ENCODE results near the gene RAB3IL1. TPM values are rescaled to one million over a fixed set of nuclear protein-coding genes. Genes with fewer than 3 reads are reported as not detected.
A peak's percentile ranks its signal among the peaks of the same experiment; 100 is the strongest.

The RAB3IL1 gene
- total RNA-seq, 2 experiments from 2014 or later: not detected

GRCh38 chr11:61872935-61873565, 44.3 kb downstream of the RAB3IL1 start:
- TF ChIP-seq CTCF (IDR thresholded peaks at IDR 0.05): no peak
- no peaks in the 10 kb centered on the region for H3K36me3 ChIP-seq (ENCODE audit: insufficient read depth, low read length)
- H3K4me3 ChIP-seq (ENCODE audit: low read length): no peak overlapping the region
- CTCF ChIA-PET: interaction anchor here (0.8 to 2.1 kb wide), 5 partner anchors 25 to 235 kb away, joined by 3 to 4 read pairs (median 3); no protein-coding TSS in a partner anchor
- no peaks in the 10 kb centered on the region for H3K9me3 ChIP-seq (ENCODE audit: control insufficient read depth in 1 of 2, insufficient read depth in 1 of 2, low read length in 2 of 2)
- peaks cover 7% of the 10 kb centered on the region for H3K4me1 ChIP-seq (ENCODE audit: insufficient read depth, low read length)
- H3K27me3 ChIP-seq (ENCODE audit: control insufficient read depth in 1 of 2, insufficient read depth in 2 of 2, low read length in 2 of 2): no peaks in the 10 kb centered on the region
- H3K27me3 Mint-ChIP-seq: peaks cover 7% of the 10 kb centered on the region
- no peak overlapping the region for H3K27ac Mint-ChIP-seq
- peaks cover 5% of the 10 kb centered on the region for H3K4me1 Mint-ChIP-seq (ENCODE audit: low read depth)
- DNase-seq (no peak), ATAC-seq (ENCODE audit: poor library complexity) (no peak)
- intact Hi-C loops (cut with DNase I, micrococcal nuclease): loop anchor here in 1 of 2 experiments (10.0 kb wide), 1 partner anchor 442 kb away; no protein-coding TSS in a partner anchor
- H3K4me3 Mint-ChIP-seq: no peak overlapping the region
- H3K36me3 Mint-ChIP-seq (ENCODE audit: low read depth): no peaks in the 10 kb centered on the region
- no peak overlapping the region for H3K27ac ChIP-seq (ENCODE audit: low read depth in 1 of 2, low read length in 2 of 2)
- POLR2A ChIA-PET: no interaction called here
- no peaks in the 10 kb centered on the region for H3K9me3 Mint-ChIP-seq

GRCh38 chr11:61871158-61871597, 46.2 kb downstream of the RAB3IL1 start:
- H3K36me3 Mint-ChIP-seq (ENCODE audit: low read depth): no peaks in the 10 kb centered on the region
- no peaks in the 10 kb centered on the region for H3K36me3 ChIP-seq (ENCODE audit: insufficient read depth, low read length)
- no peak overlapping the region for H3K4me3 ChIP-seq (ENCODE audit: low read length)
- intact Hi-C loops (cut with DNase I, micrococcal nuclease): loop anchor here in 1 of 2 experiments (1.0 to 10.0 kb wide), 3 partner anchors 237 to 508 kb away; no protein-coding TSS in a partner anchor
- H3K9me3 Mint-ChIP-seq: no peaks in the 10 kb centered on the region
- H3K4me3 Mint-ChIP-seq: peak overlapping the region; percentile 13
- no peak overlapping the region for H3K27ac ChIP-seq (ENCODE audit: low read depth in 1 of 2, low read length in 2 of 2)
- no peaks in the 10 kb centered on the region for H3K9me3 ChIP-seq (ENCODE audit: control insufficient read depth in 1 of 2, insufficient read depth in 1 of 2, low read length in 2 of 2)
- TF ChIP-seq CTCF (IDR thresholded peaks at IDR 0.05): peak; percentile 57
- DNase-seq (peak; percentile 38 to 79 (median 50)), ATAC-seq (ENCODE audit: poor library complexity) (peak; percentile 97)
- ChIA-PET POLR2A (no interaction called here), CTCF (interaction anchor here (1.0 to 3.2 kb wide), 8 partner anchors 9 to 485 kb away, joined by 3 to 36 read pairs (median 7); no protein-coding TSS in a partner anchor)
- H3K27me3 Mint-ChIP-seq: peaks cover 7% of the 10 kb centered on the region
- H3K27me3 ChIP-seq (ENCODE audit: control insufficient read depth in 1 of 2, insufficient read depth in 2 of 2, low read length in 2 of 2): no peaks in the 10 kb centered on the region
- peaks cover 5% of the 10 kb centered on the region for H3K4me1 Mint-ChIP-seq (ENCODE audit: low read depth)
- H3K4me1 ChIP-seq (ENCODE audit: insufficient read depth, low read length): peaks cover 7% of the 10 kb centered on the region
- no peak overlapping the region for H3K27ac Mint-ChIP-seq

- Histone ChIP-seq H3K36me3 (ENCODE audit: insufficient read depth, low read length) (no peaks in the 10 kb centered on the region), H3K9me3 (ENCODE audit: control insufficient read depth in 1 of 2, insufficient read depth in 1 of 2, low read length in 2 of 2) (no peaks in the 10 kb centered on the region), H3K4me1 (ENCODE audit: insufficient read depth, low read length) (peaks cover 7% of the 10 kb centered on the region), H3K27ac (ENCODE audit: low read depth in 1 of 2, low read length in 2 of 2) (no peak overlapping the region), H3K27me3 (ENCODE audit: control insufficient read depth in 1 of 2, insufficient read depth in 2 of 2, low read length in 2 of 2) (no peaks in the 10 kb centered on the region), H3K4me3 (ENCODE audit: low read length) (no peak overlapping the region)
- H3K4me1 Mint-ChIP-seq (ENCODE audit: low read depth): peaks cover 5% of the 10 kb centered on the region
- H3K27me3 Mint-ChIP-seq: peaks cover 7% of the 10 kb centered on the region
- POLR2A ChIA-PET: no interaction called here
- intact Hi-C loops (cut with DNase I, micrococcal nuclease): loop anchor here in 1 of 2 experiments (1.0 to 10.0 kb wide), 3 partner anchors 238 to 508 kb away; no protein-coding TSS in a partner anchor
- ATAC-seq (ENCODE audit: poor library complexity) (no peak), DNase-seq (no peak)
- CTCF ChIA-PET: interaction anchor here (1.0 to 3.2 kb wide), 8 partner anchors 9 to 485 kb away, joined by 3 to 36 read pairs (median 7); no protein-coding TSS in a partner anchor
- no peak overlapping the region for H3K4me3 Mint-ChIP-seq
- no peaks in the 10 kb centered on the region for H3K9me3 Mint-ChIP-seq
- no peak for TF ChIP-seq CTCF (IDR thresholded peaks at IDR 0.05)
- H3K27ac Mint-ChIP-seq: no peak overlapping the region
- H3K36me3 Mint-ChIP-seq (ENCODE audit: low read depth): no peaks in the 10 kb centered on the region
Observed at GRCh38 chr11:61870541-61871031, 46.8 kb downstream of the RAB3IL1 start.
